ENCODE results near the gene FSTL4.

Gene FSTL4

GRCh38 chr5:133612249-133612860, at the start of gene FSTL4:
TSS of gene FSTL4 (minus strand) at chr5:133612541.
- peak; percentile 34 for DNase-seq

GRCh38 chr5:133661389-133661788, 49.0 kb upstream of the FSTL4 start:
- DNase-seq, result no peak

GRCh38 chr5:133658327-133658726, 46.0 kb upstream of the FSTL4 start:
- no peak for DNase-seq

- DNase-seq, result no peak
Observed at GRCh38 chr5:133657036-133657435, 44.7 kb upstream of the FSTL4 start.

- DNase-seq, result no peak
Observed at GRCh38 chr5:133655966-133656365, 43.6 kb upstream of the FSTL4 start.

GRCh38 chr5:133653760-133654049, 41.4 kb upstream of the FSTL4 start:
- DNase-seq, result no peak

GRCh38 chr5:133652951-133653759, 40.8 kb upstream of the FSTL4 start:
- no peak for DNase-seq

GRCh38 chr5:133644000-133644865, 31.9 kb upstream of the FSTL4 start:
- no peak for DNase-seq

- DNase-seq, result no peak
Observed at GRCh38 chr5:133643365-133643764, 31.0 kb upstream of the FSTL4 start.

- DNase-seq, result no peak
Observed at GRCh38 chr5:133642153-133642722, 29.9 kb upstream of the FSTL4 start.

- DNase-seq, result no peak
Observed at GRCh38 chr5:133641683-133642082, 29.3 kb upstream of the FSTL4 start.

- no peak for DNase-seq
Observed at GRCh38 chr5:133639850-133640528, 27.6 kb upstream of the FSTL4 start.

GRCh38 chr5:133638436-133638835, 26.1 kb upstream of the FSTL4 start:
- DNase-seq, result no peak

GRCh38 chr5:133637206-133637605, 24.9 kb upstream of the FSTL4 start:
- no peak for DNase-seq

- no peak for DNase-seq
Observed at GRCh38 chr5:133635051-133635450, 22.7 kb upstream of the FSTL4 start.

- DNase-seq, result no peak
Observed at GRCh38 chr5:133627180-133627579, 14.8 kb upstream of the FSTL4 start.

- no peak for DNase-seq
Observed at GRCh38 chr5:133624316-133624715, 12.0 kb upstream of the FSTL4 start.

- no peak for DNase-seq
Observed at GRCh38 chr5:133618141-133618540, 5.8 kb upstream of the FSTL4 start.

GRCh38 chr5:133613743-133614142, 1.4 kb upstream of the FSTL4 start:
- no peak for DNase-seq

- DNase-seq, result no peak
Observed at GRCh38 chr5:133613184-133613583, 843 bp upstream of the FSTL4 start.

- no peak for DNase-seq
Observed at GRCh38 chr5:133611357-133612248, 738 bp downstream of the FSTL4 start.

All from activated CD4-positive, CD25-positive, alpha-beta regulatory T cell treated with anti-CD3 and anti-CD28 coated beads, Interleukin-2, amount 50 U/mL, for 72 hours (primary cell).